22Rv1 (cell line): ENCODE measurements around the gene CES1.

Experiments used
- ZFX ChIP-seq: fragments of 450-650 bp; IDR thresholded peaks from 2 replicates; pipeline ENCODE4 v1.6.1; 2017; ENCODE audit warnings: antibody characterized with exemption, borderline replicate concordance
- TF ChIP-seq, protein P1 (sequence below): fragments of 450-650 bp; IDR thresholded peaks from 2 replicates; pipeline ENCODE4 v1.5.1; 2017; ENCODE audit warnings: mild to moderate bottlenecking

DNA sequence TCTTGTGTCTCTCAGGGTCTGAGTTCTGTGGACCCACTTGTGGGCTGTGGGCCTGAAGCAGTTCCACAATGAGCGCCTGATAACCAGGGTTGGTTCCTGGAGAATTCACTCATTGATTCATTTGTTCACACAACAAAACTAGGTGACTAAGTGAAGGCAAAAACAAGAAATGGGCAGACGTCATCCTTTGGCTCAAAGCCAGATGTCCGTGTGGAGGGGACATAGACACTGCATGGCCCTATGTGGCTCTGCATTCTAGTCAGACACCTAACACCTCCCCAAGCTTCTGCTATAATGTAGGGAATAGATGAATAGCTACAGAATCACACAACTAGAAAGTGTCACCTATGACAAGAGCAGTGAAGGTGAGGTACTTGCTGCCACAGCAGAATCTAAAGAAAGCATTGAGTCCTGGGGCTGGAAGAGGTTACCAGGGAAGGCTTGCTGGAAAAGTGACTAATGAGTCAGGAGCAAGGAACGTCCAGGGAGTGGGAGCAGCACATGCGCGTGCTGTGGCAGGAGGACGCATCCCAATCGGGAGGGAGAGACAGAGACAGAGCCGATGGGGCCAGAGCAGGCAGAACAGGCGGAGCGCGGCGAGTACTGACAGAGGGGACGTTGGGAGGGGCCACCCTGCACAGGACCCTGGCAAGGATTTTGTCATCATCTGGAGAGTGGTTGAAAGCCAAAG is 58.9 kb downstream of the CES1 start:
- TF ChIP-seq, protein P1, sequence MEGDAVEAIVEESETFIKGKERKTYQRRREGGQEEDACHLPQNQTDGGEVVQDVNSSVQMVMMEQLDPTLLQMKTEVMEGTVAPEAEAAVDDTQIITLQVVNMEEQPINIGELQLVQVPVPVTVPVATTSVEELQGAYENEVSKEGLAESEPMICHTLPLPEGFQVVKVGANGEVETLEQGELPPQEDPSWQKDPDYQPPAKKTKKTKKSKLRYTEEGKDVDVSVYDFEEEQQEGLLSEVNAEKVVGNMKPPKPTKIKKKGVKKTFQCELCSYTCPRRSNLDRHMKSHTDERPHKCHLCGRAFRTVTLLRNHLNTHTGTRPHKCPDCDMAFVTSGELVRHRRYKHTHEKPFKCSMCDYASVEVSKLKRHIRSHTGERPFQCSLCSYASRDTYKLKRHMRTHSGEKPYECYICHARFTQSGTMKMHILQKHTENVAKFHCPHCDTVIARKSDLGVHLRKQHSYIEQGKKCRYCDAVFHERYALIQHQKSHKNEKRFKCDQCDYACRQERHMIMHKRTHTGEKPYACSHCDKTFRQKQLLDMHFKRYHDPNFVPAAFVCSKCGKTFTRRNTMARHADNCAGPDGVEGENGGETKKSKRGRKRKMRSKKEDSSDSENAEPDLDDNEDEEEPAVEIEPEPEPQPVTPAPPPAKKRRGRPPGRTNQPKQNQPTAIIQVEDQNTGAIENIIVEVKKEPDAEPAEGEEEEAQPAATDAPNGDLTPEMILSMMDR: no peak
- TF ChIP-seq ZFX: no peak
